Naive B cell (primary cell): Measurements from ENCODE around the gene STRBP. TPM values are rescaled to one million over a fixed set of nuclear protein-coding genes. Genes with fewer than 3 reads are reported as not detected.
A peak's percentile ranks its signal among the peaks of the same experiment; 100 is the strongest.

Experiments
- ATAC-seq, 2 donors: fragments of 150-1000 bp; cut with Tn5 transposase; 2 replicates each; pipeline ENCODE4 v1.10.0; 2021; ENCODE audit warnings: low read depth in 2 of 2, mild to moderate bottlenecking in 2 of 2, moderate library complexity in 2 of 2
- DNase-seq: peaks from one replicate; pipeline ENCODE4 v3.0.0; 2022
- H3K27ac Mint-ChIP-seq, 6 donors: one replicate each; pipeline ENCODE4 v1.8.0; 2020 to 2022; ENCODE audit warnings: mild to moderate bottlenecking in 6 of 6, mixed read lengths in 6 of 6, moderate library complexity in 5 of 6, inconsistent platforms in 2 of 6
- H3K27me3 Mint-ChIP-seq, 3 donors: one replicate each; pipeline ENCODE4 v1.8.0; 2021 to 2022; ENCODE audit warnings: mixed read lengths in 3 of 3, mild to moderate bottlenecking in 1 of 3
- H3K36me3 Mint-ChIP-seq, 2 donors: one replicate each; pipeline ENCODE4 v1.8.0; 2020 to 2022; ENCODE audit warnings: mixed read lengths in 2 of 2, inconsistent platforms in 1 of 2, mild to moderate bottlenecking in 1 of 2
- H3K4me1 Mint-ChIP-seq, 3 donors: one replicate each; pipeline ENCODE4 v1.8.0; 2020 to 2022; ENCODE audit warnings: mixed read lengths in 3 of 3, inconsistent platforms in 1 of 3, mild to moderate bottlenecking in 1 of 3, moderate library complexity in 1 of 3
- H3K4me3 Mint-ChIP-seq, 8 donors: one replicate each; pipeline ENCODE4 v1.8.0; 2020 to 2022; ENCODE audit warnings: mild to moderate bottlenecking in 8 of 8, mixed read lengths in 8 of 8, moderate library complexity in 8 of 8, inconsistent platforms in 2 of 8
- H3K9me3 Mint-ChIP-seq, 7 donors: one replicate each; pipeline ENCODE4 v1.8.0; 2020 to 2022; ENCODE audit warnings: mixed read lengths in 7 of 7, mild to moderate bottlenecking in 5 of 7, inconsistent platforms in 2 of 7, moderate library complexity in 1 of 7
- polyA plus RNA-seq, 6 donors: library from polyadenylated mRNA; unstranded; fragments of 300-500 nt; fragmentation: Illumina TruSeq; gene quantifications; one replicate each; pipeline ENCODE4 v1.2.3, GENCODE V29; 2021; ENCODE audit warnings: low read depth in 6 of 6

Gene STRBP
- polyA plus RNA-seq, 6 donors from 2014 or later, result 126 to 197 (median 155) TPM

DNA sequence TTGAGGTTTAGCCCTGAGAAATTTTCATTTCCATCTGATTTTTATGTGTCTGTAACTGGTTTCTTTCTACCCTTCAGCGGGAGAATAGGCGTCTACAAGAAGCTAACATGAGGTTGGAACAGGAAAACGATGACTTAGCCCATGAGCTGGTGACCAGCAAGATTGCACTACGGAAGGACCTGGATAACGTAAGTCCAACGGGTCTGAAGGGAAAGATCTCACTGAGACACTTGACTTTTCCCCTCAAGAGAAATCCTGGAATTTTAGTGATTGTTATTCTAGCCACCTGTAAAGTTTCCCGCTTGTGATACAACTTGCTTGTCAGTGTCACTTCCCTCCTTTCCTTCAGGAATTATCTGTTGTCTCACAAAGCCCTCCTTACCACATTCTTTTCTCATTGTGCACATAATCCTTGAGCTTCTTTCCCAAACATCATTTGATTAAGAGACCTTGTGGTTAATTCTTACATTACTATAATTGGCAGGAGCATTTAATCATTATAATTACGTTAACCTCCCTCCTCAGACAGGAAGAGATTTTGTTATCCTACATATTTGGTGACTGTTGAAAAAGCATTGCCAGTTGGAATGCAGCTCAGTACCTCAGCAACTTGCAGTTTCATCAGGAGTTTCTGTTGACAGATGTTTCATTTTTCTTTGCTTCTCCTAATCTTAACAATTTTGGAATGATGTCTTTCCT lies 178.0 kb downstream of the STRBP start:
- no peak overlapping the region for H3K4me3 Mint-ChIP-seq
- H3K27ac Mint-ChIP-seq, result peak overlapping the region in 5 of 6 donors; percentile 13 to 81 (median 57)
- ATAC-seq (no peak), DNase-seq (no peak)
- peaks cover 0 to 18% of the 10 kb centered on the region in 2 donors for H3K36me3 Mint-ChIP-seq
- peaks cover 28 to 50% (median 48%) of the 10 kb centered on the region in 3 donors for H3K4me1 Mint-ChIP-seq
- no peaks in the 10 kb centered on the region for H3K9me3 Mint-ChIP-seq
- H3K27me3 Mint-ChIP-seq, result no peaks in the 10 kb centered on the region

DNA sequence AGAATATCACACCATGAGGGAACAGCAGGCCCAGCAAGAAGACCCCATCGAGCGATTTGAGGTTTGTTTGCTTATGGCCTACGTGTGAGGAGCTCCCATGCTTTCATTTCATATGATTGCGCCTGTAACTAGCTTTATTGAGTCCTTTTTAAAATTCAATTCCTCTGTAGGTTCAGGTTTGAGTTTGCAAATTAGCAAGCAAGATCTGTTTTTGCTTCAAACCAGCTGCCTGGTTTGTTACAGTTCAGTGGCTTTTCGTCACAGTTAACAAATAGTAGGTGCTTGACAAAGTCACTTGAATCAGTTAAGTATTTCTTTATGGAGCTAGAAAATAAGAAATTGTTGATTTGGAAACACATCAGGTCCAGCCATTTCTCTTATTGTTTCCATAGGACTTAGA lies 178.6 kb downstream of the STRBP start:
- no peaks in the 10 kb centered on the region for H3K27me3 Mint-ChIP-seq
- ATAC-seq (peak; percentile 21 to 56), DNase-seq (no peak)
- H3K36me3 Mint-ChIP-seq, result peaks cover 3 to 22% of the 10 kb centered on the region in 2 donors
- H3K27ac Mint-ChIP-seq, result peak overlapping the region in 5 of 6 donors; percentile 27 to 81 (median 57)
- peaks cover 27 to 50% (median 48%) of the 10 kb centered on the region in 3 donors for H3K4me1 Mint-ChIP-seq
- no peak overlapping the region for H3K4me3 Mint-ChIP-seq
- no peaks in the 10 kb centered on the region for H3K9me3 Mint-ChIP-seq

DNA sequence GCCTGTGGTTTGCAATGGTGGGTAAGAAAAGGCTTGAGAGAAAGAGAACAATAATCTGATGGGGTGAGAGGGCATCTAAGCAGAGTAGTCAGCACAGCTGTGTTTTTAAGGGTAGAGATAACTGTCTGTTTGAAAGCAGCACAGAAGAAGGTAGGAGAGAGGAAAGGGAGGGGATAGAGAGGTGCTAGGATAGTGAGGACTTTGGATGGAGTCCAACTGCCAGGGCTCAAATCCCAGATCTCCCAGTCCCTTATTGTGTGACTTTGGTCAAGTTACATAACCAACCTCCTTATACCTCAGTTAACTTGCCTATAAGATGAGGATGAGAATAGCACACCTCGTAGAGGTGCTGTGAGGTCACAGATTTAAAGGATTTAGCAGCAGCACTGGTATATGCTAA lies 179.3 kb downstream of the STRBP start:
- no peak for DNase-seq
- Mint-ChIP-seq H3K4me1 (peaks cover 28 to 45% (median 45%) of the 10 kb centered on the region in 3 donors), H3K4me3 (peak overlapping the region in 1 of 8 donors; percentile 47), H3K9me3 (no peaks in the 10 kb centered on the region), H3K27me3 (no peaks in the 10 kb centered on the region), H3K36me3 (peaks cover 11 to 27% of the 10 kb centered on the region in 2 donors), H3K27ac (peak overlapping the region in 5 of 6 donors; percentile 15 to 85 (median 81))
- no peak for ATAC-seq

DNA sequence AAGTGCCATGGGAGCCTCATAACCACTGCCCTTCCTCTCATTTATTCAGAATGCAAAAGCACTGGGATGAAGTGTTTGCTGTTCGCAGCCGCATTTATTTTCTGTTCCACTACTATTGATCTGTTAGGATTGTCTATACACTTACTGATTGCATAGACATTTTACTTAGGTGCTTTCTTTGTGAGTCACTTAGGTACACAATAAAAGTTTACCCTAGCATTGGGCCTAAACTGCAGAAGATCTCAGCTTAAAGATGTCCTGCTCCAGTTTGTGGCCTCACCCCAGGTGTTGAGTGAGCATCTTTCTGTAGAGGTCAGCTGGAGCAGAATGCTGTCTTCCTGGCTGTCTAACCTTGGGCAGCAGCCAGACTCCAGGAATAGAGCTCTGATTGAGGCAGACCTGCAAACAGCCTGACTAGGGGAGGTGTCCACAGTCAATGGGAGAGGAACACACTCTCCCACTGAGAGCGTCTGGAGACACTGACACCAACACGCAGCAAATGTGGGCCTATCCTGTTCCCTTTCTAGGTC lies 181.0 kb downstream of the STRBP start:
- peaks cover 22 to 35% (median 35%) of the 10 kb centered on the region in 3 donors for H3K4me1 Mint-ChIP-seq
- ATAC-seq (no peak), DNase-seq (no peak)
- H3K27ac Mint-ChIP-seq, result peak overlapping the region in 1 of 6 donors; percentile 36
- H3K27me3 Mint-ChIP-seq, result no peaks in the 10 kb centered on the region
- H3K36me3 Mint-ChIP-seq, result peaks cover 16 to 27% of the 10 kb centered on the region in 2 donors
- H3K4me3 Mint-ChIP-seq, result no peak overlapping the region
- H3K9me3 Mint-ChIP-seq, result no peaks in the 10 kb centered on the region

DNA sequence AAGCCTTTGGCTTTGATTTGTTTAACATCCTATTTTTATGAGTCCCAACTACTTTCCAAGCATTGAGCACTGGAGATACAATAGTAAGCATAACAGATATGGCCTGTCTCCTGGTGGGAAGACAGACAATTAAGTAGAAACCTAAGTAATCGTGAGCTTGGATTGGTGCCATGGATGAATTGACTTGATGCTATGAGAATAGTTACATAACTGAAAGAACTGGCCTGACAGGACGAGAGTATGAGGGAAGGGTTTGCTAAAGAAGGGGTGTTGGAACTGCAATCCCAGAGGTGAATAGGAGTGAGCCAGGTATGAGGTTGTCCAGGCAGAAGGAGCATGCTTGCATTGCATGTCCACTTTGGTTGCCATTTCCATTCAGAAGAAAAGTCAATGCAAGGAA lies 182.5 kb downstream of the STRBP start:
- Mint-ChIP-seq H3K36me3 (peaks cover 16 to 26% of the 10 kb centered on the region in 2 donors), H3K27me3 (no peaks in the 10 kb centered on the region), H3K27ac (peak overlapping the region in 3 of 6 donors; percentile 21 to 45 (median 42)), H3K4me1 (peaks cover 25 to 34% (median 34%) of the 10 kb centered on the region in 3 donors), H3K9me3 (no peaks in the 10 kb centered on the region), H3K4me3 (no peak overlapping the region)
- ATAC-seq, result no peak
- no peak for DNase-seq

DNA sequence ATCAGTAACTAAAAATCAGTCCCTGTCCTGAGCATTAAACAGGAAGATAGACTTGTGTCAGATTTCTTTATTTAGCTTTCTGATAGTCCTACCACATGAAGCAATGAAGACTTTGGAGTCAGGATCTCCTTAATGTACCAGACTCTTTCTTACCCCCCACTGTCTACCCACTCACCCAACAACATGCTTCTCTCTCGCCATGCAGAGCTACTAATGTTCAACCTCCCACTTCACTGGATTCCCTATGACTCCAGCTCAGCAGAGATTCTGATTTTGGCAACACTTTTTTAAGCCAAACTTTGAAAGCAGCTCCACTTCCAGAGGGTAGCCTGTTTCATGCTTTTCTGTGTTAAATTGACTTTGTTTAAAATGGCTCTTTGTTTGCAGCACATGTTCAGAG lies 184.1 kb downstream of the STRBP start:
- Mint-ChIP-seq H3K4me1 (peaks cover 25 to 26% (median 25%) of the 10 kb centered on the region in 3 donors), H3K27ac (peak overlapping the region in 2 of 6 donors; percentile 14 to 39), H3K36me3 (peaks cover 20 to 23% of the 10 kb centered on the region in 2 donors), H3K4me3 (no peak overlapping the region), H3K27me3 (no peaks in the 10 kb centered on the region), H3K9me3 (no peaks in the 10 kb centered on the region)
- ATAC-seq, result no peak
- DNase-seq, result no peak

DNA sequence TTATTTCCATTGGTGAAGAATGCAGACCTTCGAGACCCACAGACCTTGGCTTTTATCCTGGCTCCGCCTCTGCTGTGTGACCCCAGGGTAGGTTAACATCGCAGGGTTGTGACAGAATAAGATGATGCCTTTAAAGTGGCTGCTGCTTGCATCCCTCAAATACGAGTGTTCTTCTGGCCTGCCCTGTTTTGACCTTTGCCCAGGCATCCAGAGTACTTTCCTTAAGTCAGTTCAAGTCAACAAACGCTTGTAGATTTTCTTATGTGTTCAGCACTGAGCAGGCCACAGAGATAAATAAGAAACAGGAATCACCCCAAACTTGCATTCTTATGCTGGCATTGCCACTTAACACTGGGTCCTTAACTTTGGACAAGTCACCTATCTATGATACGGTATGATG lies 184.7 kb downstream of the STRBP start:
- H3K4me1 Mint-ChIP-seq, result peaks cover 19 to 20% (median 20%) of the 10 kb centered on the region in 3 donors
- no peak overlapping the region for H3K4me3 Mint-ChIP-seq
- DNase-seq (no peak), ATAC-seq (no peak)
- H3K27me3 Mint-ChIP-seq, result no peaks in the 10 kb centered on the region
- peaks cover 20 to 29% of the 10 kb centered on the region in 2 donors for H3K36me3 Mint-ChIP-seq
- no peaks in the 10 kb centered on the region for H3K9me3 Mint-ChIP-seq
- H3K27ac Mint-ChIP-seq, result peak overlapping the region in 2 of 6 donors; percentile 20 to 47

DNA sequence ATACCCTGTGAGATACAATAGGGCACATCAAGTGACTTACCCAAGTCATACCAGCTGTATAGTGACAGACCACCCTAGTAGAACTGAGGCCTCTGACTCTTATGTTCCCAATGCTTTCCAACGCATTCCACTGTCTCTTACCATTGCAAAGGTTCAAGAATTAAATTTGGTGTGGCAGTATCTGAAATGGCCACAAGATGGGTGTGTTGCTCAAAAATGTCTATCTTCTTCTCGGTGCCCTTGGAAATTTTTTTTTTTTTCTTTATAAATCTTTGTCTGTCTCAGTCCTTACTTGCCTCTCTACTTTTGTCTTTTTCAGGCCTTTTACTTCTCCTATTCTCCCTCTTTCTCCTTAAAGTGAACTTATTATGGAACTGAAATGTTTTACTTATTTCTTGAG lies 186.6 kb downstream of the STRBP start:
- peak; percentile 29 for DNase-seq
- Mint-ChIP-seq H3K9me3 (no peaks in the 10 kb centered on the region), H3K27me3 (no peaks in the 10 kb centered on the region), H3K4me3 (no peak overlapping the region), H3K27ac (peak overlapping the region in 3 of 6 donors; percentile 0 to 34 (median 14)), H3K36me3 (peaks cover 20 to 32% of the 10 kb centered on the region in 2 donors), H3K4me1 (peaks cover 14 to 17% (median 15%) of the 10 kb centered on the region in 3 donors)
- ATAC-seq, result peak; percentile 40 to 60

DNA sequence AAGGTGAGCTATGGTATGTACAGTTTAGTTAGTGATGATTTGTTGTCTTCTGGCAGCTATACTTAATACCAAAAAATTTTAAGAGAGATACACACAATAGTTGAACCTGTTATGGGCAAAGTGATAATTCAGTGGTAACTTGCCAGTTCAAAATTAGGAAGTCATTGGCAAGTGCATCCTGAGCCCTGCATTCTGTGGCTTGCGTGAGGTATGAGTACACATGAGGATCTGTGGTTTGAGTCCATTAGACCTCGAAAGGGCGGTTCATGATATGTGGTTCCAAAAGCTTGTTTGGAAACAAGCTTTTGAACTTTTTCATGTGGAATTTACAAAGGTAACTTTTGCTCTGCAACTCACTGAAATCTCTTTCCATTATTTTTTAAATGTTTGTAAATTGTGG lies 187.9 kb downstream of the STRBP start:
- no peak for DNase-seq
- peak overlapping the region in 1 of 6 donors; percentile 29 for H3K27ac Mint-ChIP-seq
- H3K4me1 Mint-ChIP-seq, result peaks cover 11 to 15% (median 14%) of the 10 kb centered on the region in 3 donors
- no peak overlapping the region for H3K4me3 Mint-ChIP-seq
- no peak for ATAC-seq
- H3K36me3 Mint-ChIP-seq, result peaks cover 15 to 32% of the 10 kb centered on the region in 2 donors
- H3K27me3 Mint-ChIP-seq, result no peaks in the 10 kb centered on the region
- no peaks in the 10 kb centered on the region for H3K9me3 Mint-ChIP-seq

DNA sequence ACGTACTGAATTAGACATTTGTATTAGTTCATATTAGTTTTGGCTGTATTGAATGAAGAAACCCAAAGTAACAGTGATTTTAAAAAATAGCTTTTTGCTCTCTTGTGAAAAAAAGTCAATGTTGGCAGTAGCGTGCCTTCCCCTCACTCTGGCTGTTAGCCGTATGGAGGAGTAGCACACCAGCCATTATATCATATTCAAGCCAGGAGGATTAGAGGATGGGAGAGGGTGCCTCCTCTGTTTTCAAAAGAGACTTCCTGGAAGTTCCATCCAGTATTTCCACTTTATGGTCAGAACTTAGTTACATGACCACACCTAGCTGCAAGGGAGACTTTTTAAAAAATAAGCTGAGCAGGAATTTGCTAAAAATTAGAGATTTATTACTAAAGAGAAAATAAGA lies 193.8 kb downstream of the STRBP start:
- no peak overlapping the region for H3K4me3 Mint-ChIP-seq

DNA sequence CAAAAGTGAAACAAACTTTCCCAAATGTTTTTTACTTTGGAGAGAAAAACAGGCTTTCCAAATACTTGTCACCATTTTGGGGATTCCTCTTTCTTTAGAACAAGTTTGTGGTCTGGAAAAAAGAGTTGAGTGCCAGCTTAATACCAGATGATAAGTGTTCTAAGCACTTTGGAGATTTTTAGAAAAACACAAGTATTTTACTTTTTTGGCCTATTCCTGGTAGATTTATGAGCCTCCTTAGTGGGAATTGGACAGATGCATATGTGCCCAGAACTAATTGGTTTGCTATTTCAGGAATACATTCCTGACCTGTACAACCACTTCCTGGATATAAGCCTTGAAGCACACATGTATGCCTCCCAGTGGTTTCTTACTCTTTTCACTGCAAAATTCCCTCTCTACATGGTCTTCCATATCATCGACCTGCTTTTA lies 194.4 kb downstream of the STRBP start:
- Mint-ChIP-seq H3K27me3 (no peaks in the 10 kb centered on the region), H3K27ac (peak overlapping the region in 1 of 6 donors; percentile 8), H3K4me3 (no peak overlapping the region), H3K36me3 (peaks cover 11 to 32% of the 10 kb centered on the region in 2 donors), H3K4me1 (peaks cover 12 to 17% (median 15%) of the 10 kb centered on the region in 3 donors), H3K9me3 (no peaks in the 10 kb centered on the region)
- DNase-seq (no peak), ATAC-seq (no peak)

More for the DNA sequence above, 193.8 kb downstream of the STRBP start:
- H3K36me3 Mint-ChIP-seq, result peaks cover 11 to 38% of the 10 kb centered on the region in 2 donors
- no peaks in the 10 kb centered on the region for H3K27me3 Mint-ChIP-seq
- H3K9me3 Mint-ChIP-seq, result no peaks in the 10 kb centered on the region
- H3K4me1 Mint-ChIP-seq, result peaks cover 12 to 17% (median 15%) of the 10 kb centered on the region in 3 donors
- no peak for ATAC-seq
- peak overlapping the region in 1 of 6 donors; percentile 71 for H3K27ac Mint-ChIP-seq
- no peak for DNase-seq

DNA sequence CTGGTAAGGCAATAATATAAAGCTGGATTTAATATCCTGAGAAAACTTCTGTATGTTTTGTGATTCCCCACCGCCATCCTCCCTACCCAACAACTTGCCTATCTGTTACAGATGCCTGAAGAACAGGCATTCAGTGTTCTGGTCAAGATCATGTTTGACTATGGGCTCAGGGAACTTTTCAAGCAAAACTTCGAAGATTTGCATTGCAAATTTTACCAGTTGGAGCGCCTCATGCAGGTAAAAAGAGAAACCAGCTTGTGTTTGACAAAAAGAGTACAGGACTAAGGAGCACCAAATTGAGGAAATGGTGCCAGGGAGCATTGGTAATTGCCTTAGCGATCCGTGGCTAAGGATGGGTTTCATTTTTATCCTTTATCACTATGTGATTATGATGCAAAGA lies 194.9 kb downstream of the STRBP start:
- peak overlapping the region in 1 of 6 donors; percentile 24 for H3K27ac Mint-ChIP-seq
- no peaks in the 10 kb centered on the region for H3K9me3 Mint-ChIP-seq
- peaks cover 11 to 26% of the 10 kb centered on the region in 2 donors for H3K36me3 Mint-ChIP-seq
- ATAC-seq (no peak), DNase-seq (no peak)
- H3K4me3 Mint-ChIP-seq, result no peak overlapping the region
- H3K27me3 Mint-ChIP-seq, result no peaks in the 10 kb centered on the region
- H3K4me1 Mint-ChIP-seq, result peaks cover 12 to 17% (median 15%) of the 10 kb centered on the region in 3 donors

DNA sequence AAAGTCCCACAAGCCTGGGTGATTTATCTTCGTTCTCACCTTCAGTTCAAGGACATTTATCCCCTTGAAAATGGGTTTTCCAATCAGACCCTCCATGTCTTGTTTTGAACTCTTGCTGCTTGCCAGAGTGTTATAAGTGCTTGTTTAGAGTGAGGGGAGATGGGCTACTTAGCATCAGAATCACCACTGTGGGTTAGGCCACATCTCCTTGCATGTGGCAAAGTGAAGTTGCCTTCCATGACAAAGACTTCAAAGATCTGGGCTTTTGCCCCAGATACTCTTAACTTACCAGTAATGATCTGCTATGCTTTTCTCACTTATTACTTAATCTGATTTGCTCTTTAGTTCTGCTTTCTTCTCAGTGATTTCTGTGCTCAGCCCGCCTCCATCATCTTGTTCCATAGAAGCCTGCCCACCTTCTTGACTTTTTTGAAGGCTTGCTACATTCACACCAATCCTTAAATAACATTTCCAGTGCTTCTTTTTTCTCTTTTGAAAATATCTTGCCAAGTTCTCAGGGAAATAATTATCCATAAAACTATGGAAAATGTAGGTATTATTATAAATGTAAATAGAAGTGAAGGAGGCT lies 195.9 kb downstream of the STRBP start:
- Mint-ChIP-seq H3K27me3 (no peaks in the 10 kb centered on the region), H3K4me1 (peaks cover 12 to 17% (median 15%) of the 10 kb centered on the region in 3 donors), H3K36me3 (peaks cover 13 to 29% of the 10 kb centered on the region in 2 donors), H3K9me3 (no peaks in the 10 kb centered on the region), H3K27ac (peak overlapping the region in 4 of 6 donors; percentile 3 to 43 (median 30)), H3K4me3 (no peak overlapping the region)
- ATAC-seq, result no peak
- DNase-seq, result no peak
